SJCRH30 (cell line): ENCODE measurements around the gene MOG. TPM values are rescaled to one million over a fixed set of nuclear protein-coding genes. Genes with fewer than 3 reads are reported as not detected.

ENCODE experiments used
- DNase-seq, 2 experiments: peaks; one replicate each; pipeline ENCODE4 v3.0.0-alpha.2; 2015 to 2020
- H3K27ac ChIP-seq: fragments of 250-450 bp; sonication (Bioruptor Pico); 2 replicates; pipeline ENCODE4 v1.5.1; 2020; ENCODE audit warnings: mild to moderate bottlenecking, moderate library complexity
- H3K27me3 ChIP-seq: fragments of 250-450 bp; sonication (Bioruptor Pico); 2 replicates; pipeline ENCODE4 v1.5.1; 2020; ENCODE audit warnings: mild to moderate bottlenecking, moderate library complexity
- H3K36me3 ChIP-seq: fragments of 250-450 bp; sonication (Bioruptor Pico); 2 replicates; pipeline ENCODE4 v1.5.1; 2020; ENCODE audit warnings: mild to moderate bottlenecking, moderate library complexity
- H3K4me1 ChIP-seq: fragments of 250-450 bp; sonication (Bioruptor Pico); 2 replicates; pipeline ENCODE4 v1.5.1; 2020; ENCODE audit warnings: mild to moderate bottlenecking, moderate library complexity
- H3K4me3 ChIP-seq: fragments of 250-450 bp; sonication (Bioruptor Pico); 2 replicates; pipeline ENCODE4 v1.5.1; 2020; ENCODE audit warnings: mild to moderate bottlenecking, moderate library complexity
- H3K9me3 ChIP-seq: fragments of 250-450 bp; sonication (Bioruptor Pico); replicated peaks from 2 replicates; pipeline ENCODE4 v1.5.1; 2020; ENCODE audit warnings: mild to moderate bottlenecking, moderate library complexity
- total RNA-seq: library from RNA; depleted of rRNA; stranded (reverse); fragments of >200 nt; shearing (Covaris generic); gene quantifications from 2 replicates; pipeline ENCODE4 v1.2.3, GENCODE V29; 2014

Gene MOG
- total RNA-seq, 1 experiment from 2014 or later: not detected

- no peak for DNase-seq
- H3K9me3 ChIP-seq: no peaks in the 10 kb centered on the region
- no peaks in the 10 kb centered on the region for H3K36me3 ChIP-seq
- no peak overlapping the region for H3K27ac ChIP-seq
- H3K27me3 ChIP-seq: no peaks in the 10 kb centered on the region
- peaks cover 10% of the 10 kb centered on the region for H3K4me1 ChIP-seq
- no peak overlapping the region for H3K4me3 ChIP-seq
Measured at GRCh38 chr6:29679962-29680361, 23.1 kb downstream of the MOG start.

GRCh38 chr6:29680416-29680815 lies 23.5 kb downstream of the MOG start:
- H3K4me3 ChIP-seq: no peak overlapping the region
- no peak for DNase-seq
- H3K27ac ChIP-seq: no peak overlapping the region
- H3K9me3 ChIP-seq: no peaks in the 10 kb centered on the region
- H3K27me3 ChIP-seq: no peaks in the 10 kb centered on the region
- peaks cover 10% of the 10 kb centered on the region for H3K4me1 ChIP-seq
- H3K36me3 ChIP-seq: no peaks in the 10 kb centered on the region

DNA sequence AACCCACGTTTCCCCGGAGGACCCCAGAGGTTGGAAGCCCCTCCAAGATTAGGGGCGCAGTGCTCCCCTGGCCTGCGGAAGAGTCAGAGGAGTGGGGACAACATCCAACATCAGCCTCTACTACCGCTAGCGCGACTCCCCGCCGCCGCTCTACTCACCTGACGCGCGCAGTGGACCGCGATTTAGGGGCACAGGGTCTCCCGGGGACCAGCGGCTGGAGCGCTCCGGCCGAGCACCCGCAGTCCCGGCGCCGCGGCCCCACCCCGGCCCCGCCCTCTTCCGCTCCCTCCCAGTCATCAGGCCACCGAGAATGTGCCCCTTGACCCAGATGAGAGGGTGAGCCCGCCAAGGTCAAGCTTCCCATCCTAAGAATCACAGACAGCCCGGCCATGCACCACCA lies 24.0 kb downstream of the MOG start, which contains the start of gene ZFP57:
Gene ZFP57 (minus strand): TSS at position 249 of the 400 bp plus-strand sequence. CDS start 4,149 bp downstream, outside the sequence.
- Histone ChIP-seq H3K4me1 (peaks cover 10% of the 10 kb centered on the region), H3K9me3 (no peaks in the 10 kb centered on the region), H3K27me3 (no peaks in the 10 kb centered on the region), H3K27ac (no peak within 1 kb of the TSS), H3K4me3 (no peak within 1 kb of the TSS), H3K36me3 (no peaks in the 10 kb centered on the region)
- DNase-seq: no peak

DNA sequence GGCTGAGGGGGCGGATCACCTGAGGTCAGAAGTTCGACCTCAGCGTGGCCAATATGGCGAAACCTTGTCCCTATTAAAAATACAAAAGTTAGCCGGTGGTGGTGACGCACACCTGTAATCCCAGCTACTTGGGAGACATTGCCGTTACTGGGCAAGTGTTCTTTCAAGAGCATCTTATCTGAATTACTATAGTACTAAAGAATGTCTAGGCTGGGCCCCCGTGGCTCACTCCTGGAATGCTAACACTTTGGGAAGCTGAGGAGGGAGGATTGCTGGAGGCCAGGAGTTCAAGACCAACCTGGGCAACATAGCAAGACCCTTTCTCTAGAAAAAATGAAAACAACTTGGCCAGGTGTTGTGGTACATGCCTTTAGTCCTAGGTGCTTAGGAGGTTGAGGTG lies 24.9 kb downstream of the MOG start:
- DNase-seq: no peak
- no peak overlapping the region for H3K27ac ChIP-seq

GRCh38 chr6:29685718-29686326 lies 28.9 kb downstream of the MOG start:
- Histone ChIP-seq H3K4me3 (no peak overlapping the region), H3K27me3 (no peaks in the 10 kb centered on the region), H3K9me3 (no peaks in the 10 kb centered on the region), H3K36me3 (no peaks in the 10 kb centered on the region), H3K4me1 (no peaks in the 10 kb centered on the region), H3K27ac (no peak overlapping the region)
- DNase-seq: no peak

More for the DNA sequence above, 24.9 kb downstream of the MOG start:
- H3K9me3 ChIP-seq: no peaks in the 10 kb centered on the region
- H3K36me3 ChIP-seq: no peaks in the 10 kb centered on the region
- no peaks in the 10 kb centered on the region for H3K27me3 ChIP-seq
- no peak overlapping the region for H3K4me3 ChIP-seq
- H3K4me1 ChIP-seq: peaks cover 10% of the 10 kb centered on the region

DNA sequence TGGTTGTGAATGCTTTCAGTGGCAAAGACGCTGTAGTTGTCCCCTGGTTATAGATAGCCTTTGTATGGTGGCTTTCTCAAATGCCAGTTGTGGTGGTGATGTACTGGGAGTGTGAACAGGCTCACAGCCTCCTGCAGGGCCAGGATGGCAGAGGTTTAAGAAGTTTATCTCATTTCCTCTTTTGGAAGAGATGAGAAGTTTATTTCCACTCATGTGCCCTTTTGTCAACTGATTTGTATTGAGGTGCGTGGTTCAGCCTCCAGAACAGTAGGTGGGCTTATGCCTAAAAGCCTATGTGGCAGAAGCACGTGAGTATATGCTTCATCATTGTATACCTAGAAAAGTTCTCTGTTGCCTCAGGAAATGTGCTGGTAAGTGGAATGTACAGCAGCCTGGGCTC lies 37.7 kb downstream of the MOG start:
- Histone ChIP-seq H3K4me1 (no peaks in the 10 kb centered on the region), H3K27me3 (no peaks in the 10 kb centered on the region), H3K27ac (no peak overlapping the region), H3K36me3 (no peaks in the 10 kb centered on the region), H3K9me3 (no peaks in the 10 kb centered on the region), H3K4me3 (no peak overlapping the region)
- no peak for DNase-seq

- Histone ChIP-seq H3K9me3 (no peaks in the 10 kb centered on the region), H3K36me3 (no peaks in the 10 kb centered on the region), H3K4me3 (no peak overlapping the region), H3K4me1 (no peaks in the 10 kb centered on the region), H3K27ac (no peak overlapping the region), H3K27me3 (no peaks in the 10 kb centered on the region)
- DNase-seq: peak in 1 of 2 experiments; percentile 9
Measured at GRCh38 chr6:29696147-29697125, 39.5 kb downstream of the MOG start.

- DNase-seq: peak; percentile 53 to 77
- no peak overlapping the region for H3K27ac ChIP-seq
- H3K9me3 ChIP-seq: no peaks in the 10 kb centered on the region
- H3K36me3 ChIP-seq: no peaks in the 10 kb centered on the region
- H3K4me1 ChIP-seq: no peaks in the 10 kb centered on the region
- H3K4me3 ChIP-seq: no peak overlapping the region
- H3K27me3 ChIP-seq: no peaks in the 10 kb centered on the region
Measured at GRCh38 chr6:29702519-29703103, 45.7 kb downstream of the MOG start.

DNA sequence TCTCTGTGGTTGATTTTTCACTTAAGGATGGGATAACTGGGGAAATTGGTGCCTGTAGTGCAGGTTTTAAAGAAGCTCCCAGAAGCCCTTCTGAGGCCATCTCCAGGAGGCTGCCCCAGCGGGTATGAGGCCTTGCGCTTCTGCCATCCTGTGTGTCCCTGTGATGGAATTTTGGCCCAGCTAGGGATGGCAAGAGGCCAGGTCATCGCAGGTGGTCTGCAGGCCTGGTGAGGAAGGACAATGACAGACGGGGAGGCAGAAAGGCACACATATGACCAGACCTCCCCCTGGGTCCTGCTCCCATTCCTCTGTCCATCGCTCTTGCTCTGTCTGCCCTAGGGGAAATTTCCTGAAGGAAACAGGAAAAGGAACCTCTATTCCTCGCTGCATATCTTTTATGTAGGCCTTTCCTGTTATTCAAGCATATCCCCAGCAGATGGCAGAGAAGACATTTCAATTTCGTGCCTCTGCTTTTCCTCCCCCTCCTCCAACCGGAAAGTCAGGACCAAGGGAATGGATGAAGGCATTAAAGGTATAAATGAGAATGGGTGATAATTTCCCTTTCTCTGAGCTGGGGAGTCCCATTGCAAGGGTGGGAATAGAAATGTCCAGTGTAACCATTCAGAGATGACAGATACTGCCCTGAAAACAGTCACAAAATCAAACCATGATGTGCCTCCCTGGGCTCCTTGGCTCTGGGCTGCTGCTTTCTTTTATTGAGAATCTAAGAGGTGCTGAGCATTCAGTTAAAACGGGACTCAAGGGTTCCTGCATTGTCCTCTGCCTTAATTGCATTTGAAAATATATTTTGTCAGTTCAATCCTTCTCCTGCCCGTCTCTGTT lies 48.7 kb downstream of the MOG start:
- DNase-seq: no peak
- Histone ChIP-seq H3K27ac (no peak overlapping the region), H3K36me3 (no peaks in the 10 kb centered on the region), H3K4me3 (no peak overlapping the region), H3K4me1 (no peaks in the 10 kb centered on the region), H3K9me3 (no peaks in the 10 kb centered on the region), H3K27me3 (no peaks in the 10 kb centered on the region; the same call in 1 of the 2 replicates)

DNA sequence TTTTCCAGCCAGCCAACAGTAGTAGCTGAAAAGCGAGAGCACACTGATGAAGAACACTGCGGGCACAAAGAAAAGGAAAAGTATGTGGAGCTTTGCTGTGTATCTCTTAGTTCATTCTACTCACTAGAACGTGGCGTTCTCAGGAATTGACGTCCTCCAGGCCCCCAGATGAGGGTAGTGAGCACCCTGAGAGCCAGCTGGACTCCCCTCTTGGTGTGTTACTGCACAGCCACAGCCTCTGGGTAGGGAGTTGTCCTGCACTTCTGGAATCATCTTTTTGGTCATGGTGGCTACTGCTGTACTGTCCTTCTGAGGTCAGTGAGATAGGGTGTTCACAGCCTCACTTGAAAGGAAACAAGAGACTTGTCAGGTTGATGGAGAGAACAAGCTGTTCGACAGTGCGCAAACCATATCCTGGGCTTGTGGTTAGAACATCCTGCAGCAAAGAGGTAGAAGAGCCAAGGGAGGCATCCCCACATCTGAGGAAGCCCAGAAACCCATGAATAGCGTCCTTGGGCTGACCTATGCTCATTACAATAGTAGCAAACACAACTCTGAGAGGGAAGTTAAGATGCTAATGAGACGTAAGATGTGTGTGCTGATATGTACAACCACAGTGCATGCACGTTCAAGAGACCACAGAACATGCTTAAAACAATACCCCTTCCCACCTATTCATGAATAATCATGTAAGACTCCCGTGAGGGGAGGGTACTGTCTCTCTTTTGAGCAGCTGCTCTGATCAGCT lies 51.7 kb downstream of the MOG start:
- Histone ChIP-seq H3K9me3 (no peaks in the 10 kb centered on the region), H3K4me3 (no peak overlapping the region), H3K36me3 (no peaks in the 10 kb centered on the region), H3K4me1 (no peaks in the 10 kb centered on the region), H3K27me3 (no peaks in the 10 kb centered on the region; the same call in 1 of the 2 replicates), H3K27ac (no peak overlapping the region)
- no peak for DNase-seq

DNA sequence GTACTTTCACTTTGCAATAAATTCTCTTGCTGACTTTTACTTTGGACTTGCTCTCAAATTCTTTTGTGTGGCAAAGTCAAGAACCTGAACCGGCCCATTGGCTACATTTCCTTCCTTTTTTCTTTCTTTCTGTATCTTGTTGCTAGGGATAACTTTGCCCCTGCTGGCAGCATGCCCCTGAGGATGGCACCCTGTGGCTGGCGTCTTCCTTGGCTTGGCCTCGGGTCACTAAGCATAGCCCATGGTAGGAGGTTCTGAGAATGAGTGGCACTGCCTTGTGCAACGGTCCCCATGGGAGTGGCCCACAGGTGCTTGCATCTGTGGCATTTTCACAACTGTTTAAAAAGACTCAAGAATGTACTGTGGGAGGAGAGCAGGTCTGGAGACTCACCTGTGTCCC lies 52.3 kb downstream of the MOG start:
- Histone ChIP-seq H3K27me3 (no peaks in the 10 kb centered on the region; the same call in 1 of the 2 replicates), H3K4me1 (no peaks in the 10 kb centered on the region), H3K36me3 (no peaks in the 10 kb centered on the region), H3K27ac (no peak overlapping the region), H3K9me3 (no peaks in the 10 kb centered on the region), H3K4me3 (no peak overlapping the region)
- DNase-seq: no peak

DNA sequence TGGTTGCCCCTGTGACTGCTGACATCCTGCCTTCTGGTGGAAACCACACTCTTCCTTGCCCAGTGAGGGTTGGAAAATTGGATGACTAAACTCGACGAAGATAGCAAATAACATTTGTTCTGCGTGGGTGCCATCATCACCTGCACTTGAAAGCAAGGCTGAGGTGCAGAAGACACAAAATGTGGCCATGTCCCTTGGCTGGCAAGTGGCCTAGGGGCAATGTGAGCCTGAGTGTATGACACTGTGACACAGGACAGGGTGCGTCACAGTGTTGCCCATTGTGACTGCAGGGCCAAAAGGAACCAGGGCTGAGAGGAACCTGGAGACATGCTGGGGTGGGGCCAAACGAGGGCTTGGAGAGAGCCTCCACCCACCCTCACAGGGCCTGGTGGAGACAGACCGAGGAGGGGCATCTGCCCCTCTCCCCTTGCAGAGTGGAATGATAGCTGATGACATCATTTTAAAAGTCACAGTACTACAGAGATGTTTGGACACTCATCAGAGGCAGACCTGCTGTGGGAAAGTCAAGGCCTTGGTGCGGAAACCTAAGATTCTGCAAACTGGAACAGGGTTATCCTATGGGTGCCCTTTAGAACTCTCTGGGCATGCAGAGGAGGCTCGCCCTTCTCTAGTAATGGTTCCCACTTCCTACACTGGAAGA lies 53.5 kb downstream of the MOG start:
- no peaks in the 10 kb centered on the region for H3K9me3 ChIP-seq
- H3K27ac ChIP-seq: no peak overlapping the region
- H3K4me3 ChIP-seq: no peak overlapping the region
- no peaks in the 10 kb centered on the region for H3K36me3 ChIP-seq
- no peak for DNase-seq
- no peaks in the 10 kb centered on the region for H3K4me1 ChIP-seq
- H3K27me3 ChIP-seq: no peaks in the 10 kb centered on the region; the same call in 1 of the 2 replicates

GRCh38 chr6:29720863-29721262 lies 64.0 kb downstream of the MOG start:
- Histone ChIP-seq H3K4me3 (no peak overlapping the region), H3K9me3 (no peaks in the 10 kb centered on the region), H3K36me3 (no peaks in the 10 kb centered on the region), H3K4me1 (no peaks in the 10 kb centered on the region), H3K27ac (no peak overlapping the region), H3K27me3 (no peaks in the 10 kb centered on the region)
- no peak for DNase-seq
